CD4-positive, alpha-beta memory T cell (primary cell): ENCODE measurements around the gene CTDP1. TPM values are rescaled to one million over a fixed set of nuclear protein-coding genes. Genes with fewer than 3 reads are reported as not detected.

Experiments
- CTCF ChIA-PET: fragments of 350-600 bp; sonication (Branson Sonifier 250); formaldehyde crosslinking; loops from one replicate; lab custom pipeline; 2021; ENCODE audit warnings: inconsistent platforms; ENCODE audit not compliant: partially characterized antibody; lab: Charles Lee
- POLR2A ChIA-PET: fragments of 350-600 bp; sonication (Branson Sonifier 250); formaldehyde crosslinking; loops from one replicate; lab custom pipeline; 2021; ENCODE audit not compliant: partially characterized antibody; lab: Charles Lee
- DNase-seq, 5 donors: peaks; one replicate each; pipeline versions ENCODE4 v3.0.0 to v3.0.0-alpha.2; 2020 to 2022; ENCODE audit warnings: mixed read lengths in 1 of 5
- H3K27ac ChIP-seq: one replicate; pipeline ENCODE4 v1.7.0; 2013; ENCODE audit warnings: low read depth, low read length
- H3K27me3 ChIP-seq: 2 replicates; pipeline ENCODE4 v1.7.0; 2013; ENCODE audit warnings: mild to moderate bottlenecking, low read length, moderate library complexity; ENCODE audit not compliant: insufficient read depth
- H3K36me3 ChIP-seq: 2 replicates; pipeline ENCODE4 v1.7.0; 2013; ENCODE audit warnings: mild to moderate bottlenecking, low read length, moderate library complexity; ENCODE audit not compliant: insufficient read depth
- H3K4me1 ChIP-seq: 2 replicates; pipeline ENCODE4 v1.7.0; 2013; ENCODE audit warnings: mild to moderate bottlenecking, low read length, moderate library complexity; ENCODE audit not compliant: insufficient read depth
- H3K4me3 ChIP-seq, 2 donors: one replicate each; pipeline ENCODE4 v1.7.0; 2013; ENCODE audit warnings: low read length in 2 of 2, mild to moderate bottlenecking in 1 of 2
- H3K9me3 ChIP-seq, 2 donors: one replicate each; pipeline ENCODE4 v1.7.0; 2013; ENCODE audit warnings: low read length in 2 of 2, control low read depth in 1 of 2; ENCODE audit not compliant: control insufficient read depth in 1 of 2
- H3K27ac Mint-ChIP-seq, 7 donors: one replicate each; pipeline ENCODE4 v1.8.0; 2020 to 2021; ENCODE audit warnings: mixed read lengths in 7 of 7, mild to moderate bottlenecking in 6 of 7, inconsistent platforms in 3 of 7, moderate library complexity in 3 of 7
- H3K27me3 Mint-ChIP-seq, 2 donors: one replicate each; pipeline ENCODE4 v1.8.0; 2020 to 2021; ENCODE audit warnings: mixed read lengths in 2 of 2
- H3K36me3 Mint-ChIP-seq, 2 donors: one replicate each; pipeline ENCODE4 v1.8.0; 2020 to 2021; ENCODE audit warnings: mixed read lengths in 2 of 2, inconsistent platforms in 1 of 2, mild to moderate bottlenecking in 1 of 2
- H3K4me1 Mint-ChIP-seq, 4 donors: one replicate each; pipeline ENCODE4 v1.8.0; 2020 to 2021; ENCODE audit warnings: mixed read lengths in 4 of 4, mild to moderate bottlenecking in 1 of 4
- H3K4me3 Mint-ChIP-seq, 8 donors: one replicate each; pipeline ENCODE4 v1.8.0; 2020 to 2021; ENCODE audit warnings: mixed read lengths in 8 of 8, mild to moderate bottlenecking in 7 of 8, moderate library complexity in 6 of 8, inconsistent platforms in 3 of 8
- H3K9me3 Mint-ChIP-seq, 8 donors: one replicate each; pipeline ENCODE4 v1.8.0; 2020 to 2021; ENCODE audit warnings: mixed read lengths in 8 of 8, mild to moderate bottlenecking in 5 of 8, inconsistent platforms in 3 of 8, moderate library complexity in 1 of 8
- intact Hi-C: fragments of 100-400 bp; cut with micrococcal nuclease; formaldehyde crosslinking; loops from one replicate; pipeline ENCODE4 v1.15.1; 2023
- polyA plus RNA-seq, 2 donors: library from polyadenylated mRNA; unstranded; fragments of 300-500 nt; fragmentation: Illumina TruSeq; gene quantifications; one replicate each; pipeline ENCODE4 v1.2.3, GENCODE V29; 2021
- total RNA-seq, 2 experiments: library from RNA; stranded (reverse); gene quantifications; one replicate each; pipeline ENCODE4 v1.2.3, GENCODE V29; 2021

Gene CTDP1
- total and polyA plus RNA-seq, 4 experiments from 2014 or later = 8.5 to 44.5 (median 36.4) TPM

DNA sequence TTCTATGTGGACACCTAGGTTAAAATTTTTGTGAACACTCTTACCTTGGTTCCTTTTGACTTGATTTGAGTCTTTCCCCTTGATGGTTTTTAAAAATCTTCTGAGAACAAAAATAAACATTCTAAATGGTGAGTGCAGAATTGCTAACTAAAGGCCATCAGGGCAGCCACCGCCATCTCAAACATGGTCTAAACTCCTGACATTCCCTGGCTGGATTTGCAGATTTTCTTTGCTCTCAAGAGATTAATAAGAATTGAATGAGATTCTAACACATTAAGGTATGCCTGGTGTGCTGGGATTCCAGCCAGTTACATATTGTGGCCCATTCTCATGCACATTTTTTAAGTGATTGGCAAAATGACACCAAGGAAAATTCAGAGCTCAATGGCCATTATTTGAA is 17.2 kb upstream of the CTDP1 start:
- peaks cover 6 to 18% of the 10 kb centered on the region in 2 donors for H3K27me3 Mint-ChIP-seq
- no peak for DNase-seq
- no peaks in the 10 kb centered on the region for H3K27me3 ChIP-seq
- H3K9me3 Mint-ChIP-seq = peaks cover 0 to 1% (median 0%) of the 10 kb centered on the region in 8 donors
- H3K4me1 ChIP-seq = no peaks in the 10 kb centered on the region
- no peaks in the 10 kb centered on the region for H3K9me3 ChIP-seq
- POLR2A ChIA-PET = no interaction called here
- no peaks in the 10 kb centered on the region for H3K36me3 Mint-ChIP-seq
- no peaks in the 10 kb centered on the region for H3K36me3 ChIP-seq
- no peak overlapping the region for H3K27ac Mint-ChIP-seq
- H3K4me3 ChIP-seq = no peak overlapping the region
- no peaks in the 10 kb centered on the region for H3K4me1 Mint-ChIP-seq
- intact Hi-C loops = no loop called here
- no peak overlapping the region for H3K4me3 Mint-ChIP-seq
- no peak overlapping the region for H3K27ac ChIP-seq
- CTCF ChIA-PET = no interaction called here

DNA sequence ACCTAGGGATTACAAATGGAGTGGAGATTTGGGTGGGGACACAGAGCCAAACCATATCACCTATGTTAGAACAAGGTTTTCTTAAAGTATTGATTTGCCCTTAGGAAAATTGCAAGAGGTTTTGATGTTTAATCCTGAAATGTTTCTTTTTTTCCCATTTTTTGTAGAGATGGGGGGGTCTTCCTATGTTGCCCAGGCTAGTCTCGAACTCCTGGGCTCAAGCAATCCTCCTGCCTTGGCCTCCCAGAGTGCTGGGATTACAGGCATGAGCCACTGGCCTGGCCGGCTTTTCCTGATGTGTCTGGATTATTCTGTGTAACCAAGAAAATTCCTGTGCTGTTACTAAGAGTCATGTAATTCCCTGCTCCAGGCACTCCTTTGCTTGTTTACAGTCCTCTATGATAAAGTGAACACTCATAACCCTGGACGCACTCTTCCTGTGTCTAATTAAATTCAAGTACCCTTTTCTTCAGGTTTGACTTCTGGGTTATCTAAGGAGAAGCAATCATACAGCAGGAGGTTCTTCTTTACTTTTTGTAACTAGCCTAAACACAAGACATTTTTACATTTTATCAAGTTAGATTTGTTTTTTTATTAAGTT is 15.0 kb upstream of the CTDP1 start:
- H3K4me3 Mint-ChIP-seq = no peak overlapping the region
- H3K9me3 Mint-ChIP-seq = peaks cover 0 to 1% (median 0%) of the 10 kb centered on the region in 8 donors
- POLR2A ChIA-PET = no interaction called here
- H3K27me3 ChIP-seq = no peaks in the 10 kb centered on the region
- CTCF ChIA-PET = no interaction called here
- H3K27ac ChIP-seq = no peak overlapping the region
- H3K27ac Mint-ChIP-seq = no peak overlapping the region
- H3K9me3 ChIP-seq = no peaks in the 10 kb centered on the region
- peaks cover 4 to 16% of the 10 kb centered on the region in 2 donors for H3K27me3 Mint-ChIP-seq
- no peaks in the 10 kb centered on the region for H3K36me3 ChIP-seq
- intact Hi-C loops = no loop called here
- no peaks in the 10 kb centered on the region for H3K36me3 Mint-ChIP-seq
- no peaks in the 10 kb centered on the region for H3K4me1 Mint-ChIP-seq
- DNase-seq = no peak
- H3K4me1 ChIP-seq = no peaks in the 10 kb centered on the region
- no peak overlapping the region for H3K4me3 ChIP-seq

DNA sequence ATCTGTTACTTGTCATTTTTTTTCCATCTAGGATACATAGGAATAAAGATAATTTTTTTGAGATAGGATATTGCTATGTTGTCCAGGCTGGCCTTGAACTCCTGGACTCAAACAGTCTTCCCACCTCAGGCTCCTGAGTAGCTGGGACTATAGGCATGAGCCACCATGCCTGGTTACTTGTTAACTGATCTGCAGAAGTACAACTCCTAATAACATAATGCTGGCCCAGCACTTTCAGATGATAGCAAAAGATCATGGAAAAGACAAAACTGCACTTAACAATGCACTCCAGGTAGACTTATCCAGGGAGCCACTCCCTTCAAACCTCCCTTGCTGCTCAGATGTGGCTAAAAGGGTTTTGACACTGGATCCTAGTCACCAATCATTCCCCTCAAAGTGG is 11.4 kb upstream of the CTDP1 start:
- ChIA-PET POLR2A (no interaction called here), CTCF (no interaction called here)
- no peak for DNase-seq
- no peak overlapping the region for H3K4me3 ChIP-seq
- no peaks in the 10 kb centered on the region for H3K9me3 ChIP-seq
- peaks cover 4% of the 10 kb centered on the region in 2 donors for H3K27me3 Mint-ChIP-seq
- no peaks in the 10 kb centered on the region for H3K4me1 ChIP-seq
- peaks cover 0 to 3% (median 0%) of the 10 kb centered on the region in 8 donors for H3K9me3 Mint-ChIP-seq
- intact Hi-C loops = no loop called here
- no peak overlapping the region for H3K27ac ChIP-seq
- no peaks in the 10 kb centered on the region for H3K36me3 ChIP-seq
- no peaks in the 10 kb centered on the region for H3K27me3 ChIP-seq
- H3K4me3 Mint-ChIP-seq = no peak overlapping the region
- no peak overlapping the region for H3K27ac Mint-ChIP-seq
- H3K36me3 Mint-ChIP-seq = peaks cover 0 to 8% of the 10 kb centered on the region in 2 donors
- peaks cover 0 to 2% (median 0%) of the 10 kb centered on the region in 4 donors for H3K4me1 Mint-ChIP-seq

DNA sequence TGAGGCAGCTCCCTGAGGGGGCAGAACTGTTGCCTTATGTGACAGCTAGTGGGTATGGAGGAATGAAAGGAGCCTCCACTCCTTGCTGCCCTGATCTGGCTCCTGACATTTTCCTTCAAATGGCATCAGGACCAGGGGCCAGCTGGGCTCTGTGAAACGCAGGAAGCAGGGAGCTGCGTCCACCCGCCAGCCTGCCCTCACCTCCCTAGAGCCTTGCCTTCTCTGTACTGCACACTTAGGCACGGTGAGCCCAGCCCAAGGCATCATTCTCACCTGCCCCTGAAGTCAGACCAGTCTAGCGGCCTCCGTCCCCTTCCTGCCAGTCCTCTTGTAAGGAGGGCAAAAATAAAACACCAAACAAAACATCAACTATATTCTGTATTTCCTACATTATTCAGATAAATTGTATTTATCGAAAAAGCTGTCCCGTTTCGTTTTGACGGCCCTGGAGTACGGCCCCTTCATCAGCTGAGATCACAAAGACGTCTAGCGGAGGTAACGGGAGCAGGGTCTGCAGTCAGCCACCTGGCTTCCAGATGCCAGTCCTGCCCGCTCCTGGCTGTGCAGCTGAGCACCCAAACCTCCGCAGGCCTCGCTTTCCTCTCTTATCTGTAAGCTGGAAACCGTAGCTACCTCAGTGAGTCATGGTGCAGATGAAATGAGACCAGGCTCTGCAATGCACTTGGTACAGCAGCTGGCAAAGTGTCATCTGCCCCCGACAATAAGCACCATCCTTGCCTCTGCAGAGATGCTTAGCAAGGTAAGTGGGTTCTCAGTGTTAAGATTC is 6.9 kb upstream of the CTDP1 start:
- Histone ChIP-seq H3K27me3 (no peaks in the 10 kb centered on the region), H3K27ac (no peak overlapping the region), H3K36me3 (no peaks in the 10 kb centered on the region), H3K4me1 (peaks cover under 1% of the 10 kb centered on the region), H3K9me3 (no peaks in the 10 kb centered on the region), H3K4me3 (no peak overlapping the region)
- intact Hi-C loops = no loop called here
- peaks cover 0 to 3% (median 0%) of the 10 kb centered on the region in 8 donors for H3K9me3 Mint-ChIP-seq
- ChIA-PET POLR2A (no interaction called here), CTCF (interaction anchor here (1.0 kb wide), 1 partner anchor 18 kb away, joined by 3 read pairs; no protein-coding TSS in a partner anchor)
- H3K4me3 Mint-ChIP-seq = no peak overlapping the region
- peaks cover 2 to 11% (median 5%) of the 10 kb centered on the region in 4 donors for H3K4me1 Mint-ChIP-seq
- H3K27ac Mint-ChIP-seq = no peak overlapping the region
- no peak for DNase-seq
- no peaks in the 10 kb centered on the region for H3K27me3 Mint-ChIP-seq
- peaks cover 5 to 22% of the 10 kb centered on the region in 2 donors for H3K36me3 Mint-ChIP-seq

DNA sequence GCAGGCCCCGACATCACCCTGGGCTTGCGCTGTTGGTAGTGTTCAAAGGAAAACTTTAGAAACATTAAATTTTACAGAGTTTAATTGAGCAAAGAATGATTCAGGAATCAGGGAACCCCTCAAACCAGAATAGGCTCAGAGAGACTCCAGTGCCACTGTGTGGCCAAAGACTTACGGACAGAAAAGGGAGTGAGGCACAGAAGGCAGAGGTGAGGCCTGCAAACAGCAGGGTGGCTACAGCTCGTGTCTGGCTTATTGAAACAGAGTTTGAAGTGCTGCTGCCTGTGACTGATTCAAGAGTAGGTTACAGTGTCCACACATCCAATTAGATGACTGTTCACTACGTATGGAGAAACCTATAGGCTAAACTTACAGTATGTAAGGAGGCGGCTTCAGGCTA is 2.4 kb upstream of the CTDP1 start:
- intact Hi-C loops = no loop called here
- no peaks in the 10 kb centered on the region for H3K27me3 ChIP-seq
- ChIA-PET CTCF (no interaction called here), POLR2A (interaction anchor here (0.5 kb wide), 1 partner anchor 200 kb away, joined by 4 read pairs; no protein-coding TSS in a partner anchor)
- Mint-ChIP-seq H3K27ac (peak overlapping the region in 4 of 7 donors; percentile 4 to 100 (median 78)), H3K9me3 (peaks cover 0 to 2% (median 0%) of the 10 kb centered on the region in 8 donors), H3K4me3 (peak overlapping the region in 4 of 8 donors; percentile 7 to 67 (median 34)), H3K4me1 (peaks cover 23 to 44% (median 35%) of the 10 kb centered on the region in 4 donors), H3K36me3 (peaks cover 18 to 30% of the 10 kb centered on the region in 2 donors), H3K27me3 (no peaks in the 10 kb centered on the region)
- no peak overlapping the region for H3K4me3 ChIP-seq
- H3K27ac ChIP-seq = no peak overlapping the region
- no peaks in the 10 kb centered on the region for H3K9me3 ChIP-seq
- no peak for DNase-seq
- H3K36me3 ChIP-seq = no peaks in the 10 kb centered on the region
- H3K4me1 ChIP-seq = peaks cover 32% of the 10 kb centered on the region

DNA sequence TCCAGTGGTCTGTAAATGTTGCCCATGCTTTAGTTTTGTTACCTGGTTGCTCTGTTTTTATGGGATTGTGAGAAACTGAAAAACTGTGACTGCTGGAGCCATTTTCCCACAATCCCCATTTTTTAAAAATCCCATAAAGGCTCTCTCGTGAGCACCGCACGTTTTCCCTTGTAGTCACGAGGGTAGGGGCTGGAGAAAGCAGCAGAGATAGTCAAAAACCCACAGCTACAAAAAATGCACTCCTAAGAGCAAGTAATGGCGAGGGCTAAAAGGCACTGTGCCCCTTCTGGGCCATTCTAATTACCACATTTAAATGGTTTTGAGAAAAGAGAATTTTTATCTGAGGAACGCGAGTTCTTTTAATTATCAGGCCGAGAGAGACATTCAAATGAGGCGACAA is 1.8 kb upstream of the CTDP1 start:
- ChIA-PET CTCF (no interaction called here), POLR2A (interaction anchor here (0.5 to 1.5 kb wide), 2 partner anchors 152 to 201 kb away, joined by 4 read pairs; no protein-coding TSS in a partner anchor)
- Histone ChIP-seq H3K4me1 (peaks cover 38% of the 10 kb centered on the region), H3K36me3 (no peaks in the 10 kb centered on the region), H3K4me3 (no peak overlapping the region), H3K27ac (no peak overlapping the region), H3K9me3 (no peaks in the 10 kb centered on the region), H3K27me3 (no peaks in the 10 kb centered on the region)
- Mint-ChIP-seq H3K4me1 (peaks cover 27 to 50% (median 40%) of the 10 kb centered on the region in 4 donors), H3K27ac (peak overlapping the region; percentile 81 to 100 (median 99)), H3K4me3 (peak overlapping the region in 6 of 8 donors; percentile 21 to 100 (median 98)), H3K9me3 (peaks cover 0 to 2% (median 0%) of the 10 kb centered on the region in 8 donors), H3K27me3 (no peaks in the 10 kb centered on the region), H3K36me3 (peaks cover 20 to 33% of the 10 kb centered on the region in 2 donors)
- no peak for DNase-seq
- intact Hi-C loops = loop anchor here (2.0 kb wide), 1 partner anchor 273 kb away; no protein-coding TSS in a partner anchor
